ENCODE data around the gene GRK6.

- TF ChIP-seq CTCF (conservative IDR thresholded peaks at IDR 0.05; ENCODE audit: low read depth, low read length): no peak
- no peak for TF ChIP-seq USF2 (IDR thresholded peaks at IDR 0.05; ENCODE audit: low read depth, low read length)
- no peak; the same call in 1 of the 2 replicates for TF ChIP-seq POLR2A (IDR thresholded peaks at IDR 0.05; ENCODE audit: low read depth, low read length)
- TF ChIP-seq CEBPB (IDR thresholded peaks at IDR 0.05; ENCODE audit: low read depth, low read length): no peak
- no peak for TF ChIP-seq RAD21 (IDR thresholded peaks at IDR 0.05; ENCODE audit: low read length)
- no peak for TF ChIP-seq RCOR1 (IDR thresholded peaks at IDR 0.05; ENCODE audit: insufficient replicate concordance, low read length)
- no peak for TF ChIP-seq SMC3 (IDR thresholded peaks at IDR 0.05; ENCODE audit: low read depth, low read length)
- no peak for TF ChIP-seq BHLHE40 (IDR thresholded peaks at IDR 0.05; ENCODE audit: low read depth, low read length)
- no peak for TF ChIP-seq ELK1 (IDR thresholded peaks at IDR 0.05; ENCODE audit: borderline replicate concordance, low read depth, low read length)
- no peak for TF ChIP-seq MAFK (IDR thresholded peaks at IDR 0.05; ENCODE audit: low read depth, low read length)
- no peak for TF ChIP-seq MXI1 (IDR thresholded peaks at IDR 0.05; ENCODE audit: borderline replicate concordance, low read depth, low read length)
- no peak for TF ChIP-seq RFX5 (IDR thresholded peaks at IDR 0.05; ENCODE audit: low read depth, low read length)
- no peak for TF ChIP-seq FOS (IDR thresholded peaks at IDR 0.05; ENCODE audit: low read depth, low read length)
- no peak for TF ChIP-seq MAZ (IDR thresholded peaks at IDR 0.05; ENCODE audit: borderline replicate concordance, low read depth, low read length)
Observed at GRCh38 chr5:177479774-177480173, 53.3 kb downstream of the GRK6 start.
